Trophoblast cell (in vitro differentiated cells and primary cell): Measurements from ENCODE around the gene GTF2I.

Source experiments
- DNase-seq, 2 donors: peaks; one replicate each; pipeline ENCODE4 v3.0.0-alpha.2; 2016
- H2AFZ ChIP-seq: 2 replicates; pipeline ENCODE4 v1.6.1; 2013; ENCODE audit warnings: low read length, moderate library complexity, mild to moderate bottlenecking; ENCODE audit not compliant: insufficient read depth, poor library complexity
- H2AK5ac ChIP-seq: 2 replicates; pipeline ENCODE4 v1.6.1; 2013; ENCODE audit warnings: mild to moderate bottlenecking, low read length
- H2BK120ac ChIP-seq: 2 replicates; pipeline ENCODE4 v1.6.1; 2013; ENCODE audit warnings: low read length, mild to moderate bottlenecking, moderate library complexity; ENCODE audit not compliant: insufficient read depth, poor library complexity
- H2BK12ac ChIP-seq: 2 replicates; pipeline ENCODE4 v1.6.1; 2013; ENCODE audit warnings: mild to moderate bottlenecking, low read length, moderate library complexity
- H2BK5ac ChIP-seq: 2 replicates; pipeline ENCODE4 v1.6.1; 2013; ENCODE audit warnings: low read length, low read depth, moderate library complexity, mild to moderate bottlenecking; ENCODE audit not compliant: poor library complexity
- H3K14ac ChIP-seq: 2 replicates; pipeline ENCODE4 v1.6.1; 2013; ENCODE audit warnings: mild to moderate bottlenecking, low read length
- H3K18ac ChIP-seq: 2 replicates; pipeline ENCODE4 v1.6.1; 2013; ENCODE audit warnings: mild to moderate bottlenecking, low read length
- H3K23ac ChIP-seq: 2 replicates; pipeline ENCODE4 v1.6.1; 2013; ENCODE audit warnings: low read length
- H3K27ac ChIP-seq: 2 replicates; pipeline ENCODE4 v1.5.1; 2013; ENCODE audit warnings: low read depth, mild to moderate bottlenecking, inconsistent platforms, low read length, moderate library complexity
- H3K27me3 ChIP-seq: 2 replicates; pipeline ENCODE4 v1.6.1; 2013; ENCODE audit warnings: inconsistent platforms, mild to moderate bottlenecking, low read length, moderate library complexity; ENCODE audit not compliant: insufficient read depth
- H3K36me3 ChIP-seq, 2 experiments: 1 replicate in 1 of 2; 2 replicates in 1 of 2; pipeline ENCODE4 v1.6.1; 2013; ENCODE audit warnings: low read length in 2 of 2, mild to moderate bottlenecking in 2 of 2, moderate library complexity in 1 of 2; ENCODE audit not compliant: insufficient read depth in 2 of 2, control insufficient read depth in 1 of 2
- H3K4ac ChIP-seq: 2 replicates; pipeline ENCODE4 v1.6.1; 2013; ENCODE audit warnings: low read depth, mild to moderate bottlenecking, low read length, moderate library complexity
- H3K4me1 ChIP-seq, 2 experiments: 1 replicate in 1 of 2; 2 replicates in 1 of 2; pipeline ENCODE4 v1.6.1; 2013; ENCODE audit warnings: low read length in 2 of 2, mild to moderate bottlenecking in 2 of 2, moderate library complexity in 1 of 2; ENCODE audit not compliant: insufficient read depth in 2 of 2, control insufficient read depth in 1 of 2
- H3K4me2 ChIP-seq: 2 replicates; pipeline ENCODE4 v1.6.1; 2013; ENCODE audit warnings: inconsistent platforms, mild to moderate bottlenecking, low read length, moderate library complexity
- H3K4me3 ChIP-seq: 2 replicates; pipeline ENCODE4 v1.5.1; 2013; ENCODE audit warnings: mild to moderate bottlenecking, low read depth, low read length, inconsistent platforms
- H3K79me1 ChIP-seq: one replicate; pipeline ENCODE4 v1.6.1; 2013; ENCODE audit warnings: low read length
- H3K79me2 ChIP-seq: 2 replicates; pipeline ENCODE4 v1.6.1; 2013; ENCODE audit warnings: low read length, mild to moderate bottlenecking; ENCODE audit not compliant: control insufficient read depth, insufficient read depth, poor library complexity
- H3K9ac ChIP-seq: 2 replicates; pipeline ENCODE4 v1.6.1; 2013; ENCODE audit warnings: mild to moderate bottlenecking, low read length
- H3K9me3 ChIP-seq: 2 replicates; pipeline ENCODE4 v1.6.1; 2013; ENCODE audit warnings: low read depth, mild to moderate bottlenecking, control low read depth, inconsistent platforms, low read length; ENCODE audit not compliant: insufficient read depth
- H4K12ac ChIP-seq: 2 replicates; pipeline ENCODE4 v1.6.1; 2013; ENCODE audit warnings: low read depth, mild to moderate bottlenecking, low read length, moderate library complexity
- H4K8ac ChIP-seq: 2 replicates; pipeline ENCODE4 v1.6.1; 2013; ENCODE audit warnings: low read depth, mild to moderate bottlenecking, low read length, moderate library complexity
- H4K91ac ChIP-seq: one replicate; pipeline ENCODE4 v1.6.1; 2013; ENCODE audit warnings: low read depth, mild to moderate bottlenecking, low read length, moderate library complexity
- WGBS: extraction: QIAGEN DNeasy Blood & Tissue Kit; methylation state at CpG from one replicate; pipeline ENCODE4 v1.1.7; 2013; ENCODE audit warnings: missing lambda C conversion rate; ENCODE audit not compliant: insufficient read length, insufficient coverage; ENCODE audit errors: extremely low coverage; 5-methylcytosine and 5-hydroxymethylcytosine counted together

Gene GTF2I

GRCh38 chr7:74654811-74655210, 2.7 kb upstream of the GTF2I start:
- Histone ChIP-seq H4K8ac (no peak overlapping the region), H3K9me3 (no peaks in the 10 kb centered on the region), H3K79me1 (peaks cover 22% of the 10 kb centered on the region), H2AK5ac (no peak overlapping the region), H3K4me2 (no peak overlapping the region), H2BK5ac (no peak overlapping the region), H3K23ac (no peak overlapping the region), H2BK120ac (no peak overlapping the region), H3K9ac (no peak overlapping the region), H3K27ac (no peak overlapping the region), H3K79me2 (peaks cover 20% of the 10 kb centered on the region), H3K27me3 (no peaks in the 10 kb centered on the region), H2BK12ac (no peak overlapping the region), H3K4ac (no peak overlapping the region), H3K4me1 (peaks cover 9 to 10% of the 10 kb centered on the region in 2 experiments), H3K18ac (no peak overlapping the region), H4K12ac (no peak overlapping the region), H3K4me3 (no peak overlapping the region), H3K14ac (no peak overlapping the region), H4K91ac (no peak overlapping the region), H2AFZ (no peak overlapping the region), H3K36me3 (peaks cover 0 to 3% of the 10 kb centered on the region in 2 experiments)
- no peak for DNase-seq
- WGBS, result no CpG with 5 or more reads among the region's 5 CpGs

- Histone ChIP-seq H2AK5ac (no peak overlapping the region), H3K79me1 (peaks cover 23% of the 10 kb centered on the region)
- no CpG with 5 or more reads among the region's 8 CpGs for WGBS
Observed at GRCh38 chr7:74655324-74655723, 2.2 kb upstream of the GTF2I start.

GRCh38 chr7:74655768-74656440, 1.6 kb upstream of the GTF2I start:
- no CpG with 5 or more reads among the region's 21 CpGs for WGBS
- Histone ChIP-seq H3K9ac (no peak overlapping the region), H3K9me3 (no peaks in the 10 kb centered on the region), H3K4ac (no peak overlapping the region), H4K8ac (peak overlapping the region; percentile 57), H2BK5ac (no peak overlapping the region), H3K36me3 (peaks cover 0 to 3% of the 10 kb centered on the region in 2 experiments), H2AK5ac (no peak overlapping the region), H4K12ac (no peak overlapping the region), H2BK12ac (no peak overlapping the region), H3K27me3 (no peaks in the 10 kb centered on the region), H3K79me2 (peaks cover 27% of the 10 kb centered on the region), H2AFZ (no peak overlapping the region), H2BK120ac (no peak overlapping the region), H3K79me1 (peaks cover 26% of the 10 kb centered on the region), H3K4me3 (no peak overlapping the region), H3K4me1 (peaks cover 16 to 17% of the 10 kb centered on the region in 2 experiments), H3K14ac (no peak overlapping the region), H3K18ac (no peak overlapping the region), H4K91ac (no peak overlapping the region), H3K27ac (no peak overlapping the region), H3K23ac (no peak overlapping the region), H3K4me2 (peak overlapping the region; percentile 90)
- peak in 1 of 2 donors; percentile 38 for DNase-seq

More at GRCh38 chr7:74655324-74655723, 2.2 kb upstream of the GTF2I start:
- Histone ChIP-seq H3K4me1 (peaks cover 13 to 14% of the 10 kb centered on the region in 2 experiments), H3K14ac (no peak overlapping the region), H3K4me3 (no peak overlapping the region), H2BK12ac (no peak overlapping the region), H3K9me3 (no peaks in the 10 kb centered on the region), H4K12ac (no peak overlapping the region), H4K91ac (no peak overlapping the region), H3K18ac (no peak overlapping the region), H2AFZ (no peak overlapping the region), H3K4me2 (no peak overlapping the region), H3K4ac (no peak overlapping the region), H3K27me3 (no peaks in the 10 kb centered on the region), H3K79me2 (peaks cover 25% of the 10 kb centered on the region), H2BK5ac (no peak overlapping the region), H3K23ac (no peak overlapping the region), H3K36me3 (peaks cover 0 to 3% of the 10 kb centered on the region in 2 experiments), H4K8ac (peak overlapping the region; percentile 57), H3K9ac (no peak overlapping the region), H3K27ac (no peak overlapping the region), H2BK120ac (no peak overlapping the region)
- no peak for DNase-seq

GRCh38 chr7:74656441-74656836, 1.1 kb upstream of the GTF2I start:
- H2BK12ac ChIP-seq, result no peak overlapping the region
- no peak overlapping the region for H3K4me3 ChIP-seq
- no peak for DNase-seq
- no peaks in the 10 kb centered on the region for H3K9me3 ChIP-seq
- H3K4me2 ChIP-seq, result peak overlapping the region; percentile 97
- H2BK5ac ChIP-seq, result no peak overlapping the region
- no peak overlapping the region for H2AK5ac ChIP-seq
- H3K9ac ChIP-seq, result peak overlapping the region; percentile 58
- H2BK120ac ChIP-seq, result no peak overlapping the region
- peak overlapping the region; percentile 31 for H3K14ac ChIP-seq
- H3K23ac ChIP-seq, result no peak overlapping the region
- no peaks in the 10 kb centered on the region for H3K27me3 ChIP-seq
- peaks cover 19 to 20% of the 10 kb centered on the region in 2 experiments for H3K4me1 ChIP-seq
- H4K12ac ChIP-seq, result no peak overlapping the region
- H3K27ac ChIP-seq, result peak overlapping the region; percentile 88
- H4K8ac ChIP-seq, result peak overlapping the region; percentile 58
- no peak overlapping the region for H4K91ac ChIP-seq
- no CpG with 5 or more reads among the region's 23 CpGs for WGBS
- peaks cover 0 to 3% of the 10 kb centered on the region in 2 experiments for H3K36me3 ChIP-seq
- H2AFZ ChIP-seq, result no peak overlapping the region
- peaks cover 28% of the 10 kb centered on the region for H3K79me1 ChIP-seq
- no peak overlapping the region for H3K18ac ChIP-seq
- peaks cover 32% of the 10 kb centered on the region for H3K79me2 ChIP-seq
- H3K4ac ChIP-seq, result no peak overlapping the region
